ENCODE data around the gene ZDBF2.
A peak's percentile ranks its signal among the peaks of the same experiment; 100 is the strongest.
"Not testable (repeated sequence)": the region's sequence is repeated elsewhere in the genome, so short reads cannot be mapped to it uniquely, and the experiment has no call there.

The ZDBF2 gene

DNA sequence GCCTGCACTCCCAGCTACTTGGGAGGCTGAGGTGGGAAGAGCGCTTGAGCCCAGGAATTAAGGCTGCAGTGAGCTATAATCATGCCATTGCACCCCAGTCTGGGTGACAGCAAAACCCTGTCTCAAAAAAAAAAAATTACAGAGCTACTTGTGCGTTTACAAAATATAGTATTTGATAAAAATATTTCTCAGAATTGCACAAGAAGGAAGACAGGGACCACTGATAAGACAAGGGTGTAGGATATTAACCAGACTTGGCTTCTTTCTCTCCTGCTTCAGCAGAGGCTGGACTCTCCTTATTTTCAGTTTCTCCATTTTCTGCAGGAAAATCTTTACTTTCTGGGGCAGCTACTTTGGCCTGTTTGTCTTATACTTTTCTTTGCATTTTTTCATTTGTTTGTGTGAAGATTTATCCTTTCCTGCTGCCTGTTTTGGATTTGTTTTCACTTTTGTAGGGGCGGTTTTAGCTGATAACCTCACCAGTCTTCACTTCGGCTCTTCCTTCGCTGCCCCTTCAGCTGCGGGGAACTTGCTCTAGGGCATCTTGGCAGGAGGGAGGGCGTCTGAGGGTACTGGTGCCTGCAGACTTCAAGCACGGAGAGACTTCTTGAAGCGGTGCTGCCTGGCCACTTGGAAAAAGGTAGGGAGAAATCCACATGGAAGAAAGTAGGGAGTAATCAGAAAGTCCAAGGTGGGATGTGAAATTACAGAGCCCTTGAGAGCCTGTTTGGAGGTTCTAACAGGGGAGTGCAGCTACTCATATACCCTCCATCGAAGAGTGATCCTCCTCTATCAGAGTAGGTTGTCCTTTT, 14.9 kb upstream of the ZDBF2 start:
- no peak for DNase-seq

- no peak for DNase-seq
These were observed 14.1 kb upstream of the ZDBF2 start for GRCh38 chr2:206260188-206261012.

GRCh38 chr2:206263959-206264603, 10.4 kb upstream of the ZDBF2 start:
- DNase-seq: no peak

DNA sequence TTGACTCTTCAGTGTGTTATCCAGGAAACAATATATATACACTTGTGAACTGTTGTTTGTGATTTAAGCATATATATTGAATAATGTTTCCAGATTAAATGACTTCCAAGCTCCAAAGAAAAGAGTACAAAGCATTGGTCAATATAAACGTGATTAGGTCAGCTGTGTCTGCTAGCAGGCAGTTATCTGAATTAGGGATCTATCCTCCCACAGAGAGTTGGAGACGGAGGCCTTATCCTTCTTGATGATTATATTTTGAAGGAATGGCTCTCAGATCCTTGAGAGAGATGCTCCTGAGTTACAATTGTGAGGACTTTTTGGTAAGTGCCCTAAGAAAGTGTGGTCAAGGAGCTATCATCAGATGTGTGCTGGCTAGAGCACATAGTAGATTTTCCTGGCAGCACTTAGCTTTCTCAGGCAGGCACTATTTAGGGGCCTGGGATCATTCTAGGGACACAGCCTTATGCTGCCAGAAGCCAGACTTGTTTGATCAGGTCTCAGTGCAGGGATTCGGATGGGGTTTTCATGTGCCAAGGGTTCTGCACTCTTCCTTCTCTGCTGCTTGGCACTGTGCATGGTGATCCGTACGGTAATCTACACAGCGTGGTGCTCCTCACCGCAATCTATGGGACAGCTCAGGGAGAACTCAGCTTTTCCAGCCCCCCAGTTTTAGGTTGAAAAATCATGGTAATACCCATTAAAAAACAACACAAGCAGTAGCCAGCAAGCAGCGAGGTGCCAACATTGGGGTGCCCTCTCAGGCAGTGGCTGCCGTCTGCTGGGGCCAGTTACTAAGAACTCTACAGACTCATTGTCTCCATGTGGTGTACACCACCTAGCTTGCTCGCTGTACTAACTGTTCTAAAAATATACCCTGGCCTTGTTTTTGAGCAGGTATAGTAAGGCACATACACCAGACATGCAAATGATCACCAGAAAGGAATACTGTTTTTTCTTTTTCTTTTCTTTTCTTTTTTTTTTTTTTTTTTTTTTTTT, 8.0 kb upstream of the ZDBF2 start:
- no peak for DNase-seq

DNA sequence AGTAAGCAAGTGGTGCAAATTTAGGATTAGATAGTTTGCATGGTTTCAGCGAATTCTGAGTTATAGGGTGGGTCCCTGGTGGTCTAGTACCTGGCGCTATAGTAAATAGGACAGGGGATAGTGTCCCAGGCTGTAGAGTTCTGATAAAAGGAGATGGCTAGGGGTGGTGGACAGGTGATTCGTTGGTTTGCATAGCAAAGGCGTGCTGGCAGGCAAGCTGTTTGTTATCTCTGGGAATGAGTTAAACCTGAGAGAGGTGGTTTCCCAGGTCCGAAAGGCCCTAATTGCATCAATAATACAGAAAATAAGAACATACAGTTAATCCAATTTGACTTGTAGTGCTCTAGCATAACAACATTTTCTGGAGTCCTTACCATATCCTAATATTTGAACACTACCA, 6.9 kb upstream of the ZDBF2 start:
- DNase-seq: no peak

DNA sequence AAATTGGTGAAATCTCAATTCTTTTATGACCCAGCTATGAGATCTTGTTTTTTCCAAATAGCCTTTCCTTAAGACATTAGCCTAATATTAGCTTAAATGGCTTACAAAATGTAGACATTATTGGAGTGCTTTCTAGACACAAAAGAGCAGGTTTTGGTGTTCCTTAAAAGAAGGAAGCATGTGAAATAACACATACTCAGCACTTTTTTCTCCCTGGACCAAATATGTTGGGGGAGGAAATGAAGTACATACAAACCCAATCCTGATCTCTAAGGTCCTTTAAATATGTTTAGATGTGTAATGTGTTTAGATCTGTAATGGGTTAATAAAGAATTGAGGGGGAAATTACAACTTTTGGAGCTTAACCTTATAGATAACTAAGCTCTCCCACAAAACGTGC, 3.4 kb upstream of the ZDBF2 start:
- no peak for DNase-seq

DNA sequence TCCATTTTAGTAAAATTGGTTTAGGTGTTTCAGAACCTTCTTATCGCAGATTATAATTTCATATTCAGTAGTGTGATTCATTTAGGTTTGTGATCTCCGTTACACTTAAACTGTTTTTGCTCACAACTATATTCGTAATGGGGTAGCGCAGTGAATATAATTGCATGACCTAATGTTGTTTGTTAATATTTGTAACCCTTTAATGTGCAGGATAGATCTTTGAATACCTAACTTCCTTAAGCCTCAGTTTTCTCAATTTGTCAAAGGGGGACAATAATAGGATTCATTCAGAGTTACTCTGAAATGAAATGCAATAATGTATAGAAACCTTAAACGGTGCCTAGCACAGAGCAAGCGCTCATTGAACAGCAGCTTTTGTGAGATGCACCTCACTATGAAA, 558 bp upstream of the ZDBF2 start:
- DNase-seq: no peak

DNA sequence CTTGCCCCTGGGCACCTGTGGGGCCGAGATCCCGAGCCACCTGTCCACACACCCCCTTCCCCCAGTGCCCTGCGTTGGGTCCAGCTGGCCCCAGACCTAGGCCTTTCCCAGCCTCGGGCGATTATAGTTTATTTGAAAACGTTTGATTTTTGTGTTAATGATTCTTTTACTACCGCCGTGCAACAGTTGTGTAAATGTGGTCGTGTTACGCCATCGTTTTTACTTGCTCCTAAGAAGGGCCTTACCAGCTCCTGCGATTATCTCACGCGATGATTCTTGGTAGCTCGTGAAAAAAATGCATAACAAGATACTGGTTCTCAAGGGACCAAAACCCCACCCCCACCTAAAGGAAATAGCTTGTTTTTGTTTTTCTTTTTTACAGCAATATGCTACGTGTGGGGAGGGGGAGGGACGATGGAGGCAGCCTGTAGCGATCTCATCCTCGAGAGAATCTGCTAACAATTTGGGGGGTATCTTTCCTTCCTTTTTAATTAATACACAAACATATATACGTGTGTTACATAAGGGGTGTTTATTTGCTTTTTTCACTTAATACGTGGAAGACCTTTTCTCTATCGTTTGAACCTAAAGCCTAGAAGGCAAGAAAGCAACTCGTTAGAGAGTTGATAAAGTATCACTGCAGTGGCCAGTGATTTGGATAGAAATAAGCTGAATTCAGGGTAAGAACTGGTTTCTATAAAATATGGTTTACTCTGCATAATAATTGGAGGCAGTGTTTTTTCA, 1.0 kb downstream of the ZDBF2 start:
- peak in 1 of 51 donors; percentile 17 for DNase-seq

DNA sequence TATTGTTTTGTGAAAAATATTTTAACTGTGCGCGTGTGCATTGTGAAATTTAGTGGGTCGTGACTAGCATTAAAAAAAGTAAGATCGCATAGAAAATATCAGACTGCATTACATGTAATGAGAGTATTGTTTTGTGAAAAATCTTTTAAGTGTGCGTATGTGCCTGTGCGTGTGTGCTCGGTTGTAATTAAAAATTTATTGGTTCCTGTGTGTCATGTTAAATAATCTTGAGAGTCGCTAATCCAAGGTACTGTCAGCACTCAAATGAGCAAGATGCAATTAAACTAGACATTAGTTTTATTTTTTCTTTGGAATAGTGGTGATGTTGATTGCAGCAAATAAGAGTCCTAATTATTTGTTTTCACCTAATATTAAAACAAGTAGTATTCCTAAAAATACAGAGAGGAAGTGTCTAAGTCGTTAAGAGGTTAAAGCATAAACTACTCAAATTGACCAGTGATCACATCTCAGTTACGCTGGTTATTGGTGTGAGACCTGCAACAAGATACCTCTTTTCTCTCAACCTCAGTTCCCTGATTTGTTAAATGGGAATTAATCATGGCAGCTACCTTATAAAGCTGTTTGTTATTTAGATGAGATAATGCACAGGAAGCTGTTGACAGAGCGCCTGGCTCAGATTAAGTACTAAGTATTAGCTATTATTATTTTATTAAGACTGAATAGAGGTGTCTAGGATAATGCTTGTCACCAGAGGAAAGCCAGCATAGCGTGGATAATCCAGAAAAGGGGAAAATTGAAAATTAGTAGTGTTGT, 1.9 kb downstream of the ZDBF2 start:
- no peak for DNase-seq

DNA sequence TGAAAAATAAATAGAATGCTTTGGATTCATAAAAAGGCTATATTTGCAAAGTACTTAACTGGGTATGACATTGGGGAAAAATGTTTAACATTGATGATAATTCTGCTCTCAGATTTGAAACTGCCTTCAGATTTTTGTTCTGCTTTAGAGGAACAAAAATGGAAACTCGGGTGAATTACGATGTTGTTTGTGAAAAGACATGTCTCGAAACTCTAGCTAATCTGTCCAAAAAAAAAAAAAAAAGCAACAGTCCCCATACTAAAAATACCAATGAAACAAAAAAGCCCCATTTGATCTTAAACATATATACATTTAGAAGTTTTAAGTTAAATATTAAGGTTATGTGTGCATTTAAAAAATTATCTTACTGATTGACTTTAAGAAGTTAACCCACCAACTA, 3.0 kb downstream of the ZDBF2 start:
- DNase-seq: no peak

GRCh38 chr2:206282746-206283145, 8.3 kb downstream of the ZDBF2 start:
- DNase-seq: no peak

DNA sequence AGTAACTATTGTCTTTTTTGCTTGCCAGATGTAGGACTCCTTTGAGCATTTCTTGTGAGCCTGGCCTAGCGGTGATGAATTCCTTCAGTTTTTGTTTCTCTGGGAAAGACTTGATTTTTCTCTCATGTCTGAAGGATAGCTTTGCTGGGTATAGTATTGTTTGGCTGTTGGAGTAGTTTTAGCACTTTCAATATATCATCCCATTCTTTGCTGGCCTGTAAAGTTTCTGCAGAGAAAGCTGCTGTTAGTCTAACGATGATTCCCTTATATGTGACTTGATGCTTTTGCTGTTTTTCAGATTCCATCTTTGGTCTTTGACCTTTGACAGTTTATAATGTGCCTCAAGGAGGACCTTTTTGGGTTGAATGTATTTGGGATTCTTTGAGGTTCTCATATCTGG, 12.7 kb downstream of the ZDBF2 start:
- DNase-seq: no peak

DNA sequence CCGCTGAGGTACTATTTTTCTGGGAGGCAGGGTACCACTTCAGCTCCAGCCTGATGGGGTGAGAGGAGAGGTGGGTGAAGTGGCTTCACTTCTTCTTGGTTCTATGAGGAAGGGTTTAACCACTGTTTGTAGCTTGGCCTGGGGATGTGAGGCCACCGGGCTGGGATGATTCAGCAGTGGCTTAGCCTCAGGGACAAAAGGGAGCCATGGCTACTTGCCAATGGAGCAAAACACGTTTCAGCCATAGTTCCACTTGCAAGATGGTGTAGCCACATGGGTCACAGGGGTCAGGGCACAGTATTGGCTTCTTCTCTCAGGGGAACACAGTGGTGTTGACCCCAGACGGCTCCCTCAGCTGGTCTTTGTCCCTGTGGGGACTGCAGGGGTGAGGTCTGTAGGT, 14.9 kb downstream of the ZDBF2 start:
- no peak for DNase-seq

GRCh38 chr2:206296128-206296527, 21.7 kb downstream of the ZDBF2 start:
- no peak for DNase-seq

DNA sequence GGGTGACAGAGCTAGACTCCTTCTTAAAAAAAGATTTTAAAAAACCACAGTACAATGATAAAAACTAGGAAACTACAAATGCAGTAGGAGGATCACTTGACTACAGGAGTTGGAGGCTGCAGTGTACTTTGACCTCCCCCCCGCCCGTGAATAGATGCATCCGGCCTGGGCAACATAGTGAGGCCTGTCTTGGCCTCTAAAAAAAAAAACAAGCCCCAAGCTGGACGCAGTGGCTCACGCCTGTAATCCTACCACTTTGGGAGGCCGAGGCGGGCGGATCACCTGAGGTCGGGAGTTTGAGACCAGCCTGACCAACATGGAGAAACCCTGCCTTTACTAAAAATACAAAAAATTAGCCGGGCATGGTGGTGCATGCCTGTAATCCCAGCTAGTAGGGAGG, 25.1 kb downstream of the ZDBF2 start:
- not testable (repeated sequence) for DNase-seq

- no peak for DNase-seq
These were observed 31.2 kb downstream of the ZDBF2 start for GRCh38 chr2:206305523-206306245.

DNA sequence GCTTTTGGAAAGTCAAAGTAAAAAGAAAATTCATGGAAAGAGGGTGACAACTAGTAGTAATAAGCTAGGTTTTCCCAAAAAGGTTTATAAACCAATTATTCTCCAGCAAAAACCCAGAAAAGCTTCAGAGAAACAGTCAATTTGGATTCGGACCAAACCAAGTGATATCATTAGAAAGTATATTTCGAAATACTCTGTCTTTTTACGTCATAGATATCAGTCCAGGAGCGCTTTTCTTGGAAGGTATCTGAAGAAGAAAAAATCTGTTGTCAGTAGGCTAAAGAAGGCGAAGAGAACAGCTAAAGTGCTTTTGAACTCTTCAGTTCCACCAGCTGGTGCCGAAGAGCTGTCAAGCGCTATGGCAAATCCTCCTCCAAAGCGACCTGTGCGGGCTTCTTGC, 36.6 kb downstream of the ZDBF2 start:
- DNase-seq: no peak

GRCh38 chr2:206316141-206316540, 41.7 kb downstream of the ZDBF2 start:
- DNase-seq: no peak

DNA sequence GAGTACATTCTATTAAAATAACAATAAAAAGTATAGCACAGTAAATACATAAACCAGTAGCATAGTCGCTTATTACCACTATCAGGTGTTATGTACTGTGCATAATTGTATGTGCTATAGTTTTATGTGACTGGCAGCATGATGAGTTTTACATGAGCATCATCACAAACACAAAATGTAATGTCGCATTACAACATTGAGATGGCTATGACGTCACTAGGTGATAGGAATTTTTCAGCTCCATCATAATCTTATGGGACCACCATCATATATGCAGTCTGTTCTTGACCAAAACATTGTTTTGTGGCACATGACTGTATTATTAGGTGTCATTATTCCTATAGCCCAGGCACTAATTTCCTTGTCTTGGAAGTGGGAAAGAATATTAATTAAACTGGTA, 48.6 kb downstream of the ZDBF2 start:
- no peak for DNase-seq
